Duodenal mucosa (tissue), 2 donors: ENCODE results near the gene FCN3.
"Not testable (repeated sequence)": the region's sequence is repeated elsewhere in the genome, so short reads cannot be mapped to it uniquely, and the experiment has no call there.

ENCODE experiments used
- H3K27ac ChIP-seq: one replicate; pipeline ENCODE4 v1.7.0; 2013; ENCODE audit warnings: low read depth, low read length
- H3K27me3 ChIP-seq, 2 donors: one replicate each; pipeline ENCODE4 v1.7.0; 2013; ENCODE audit warnings: low read length in 2 of 2, control low read depth in 1 of 2; ENCODE audit not compliant: insufficient read depth in 2 of 2, control insufficient read depth in 1 of 2
- H3K36me3 ChIP-seq, 2 donors: one replicate each; pipeline ENCODE4 v1.7.0; 2013; ENCODE audit warnings: low read length in 2 of 2, control low read depth in 1 of 2; ENCODE audit not compliant: insufficient read depth in 2 of 2, control insufficient read depth in 1 of 2
- H3K4me1 ChIP-seq, 2 donors: one replicate each; pipeline ENCODE4 v1.7.0; 2013; ENCODE audit warnings: low read length in 2 of 2, control low read depth in 1 of 2; ENCODE audit not compliant: insufficient read depth in 2 of 2, control insufficient read depth in 1 of 2
- H3K4me3 ChIP-seq, 2 donors: one replicate each; pipeline ENCODE4 v1.7.0; 2013; ENCODE audit warnings: low read length in 2 of 2, low read depth in 1 of 2
- H3K9ac ChIP-seq, 2 donors: one replicate each; pipeline ENCODE4 v1.7.0; 2013; ENCODE audit warnings: low read length in 2 of 2, low read depth in 1 of 2
- H3K9me3 ChIP-seq, 2 donors: one replicate each; pipeline ENCODE4 v1.7.0; 2013; ENCODE audit warnings: low read length in 2 of 2, control low read depth in 1 of 2; ENCODE audit not compliant: control insufficient read depth in 1 of 2

The FCN3 gene

GRCh38 chr1:27409669-27410068, 35.0 kb upstream of the FCN3 start:
- H3K36me3 ChIP-seq: peaks cover 46 to 91% of the 10 kb centered on the region in 2 donors
- H3K9ac ChIP-seq: no peak overlapping the region
- no peaks in the 10 kb centered on the region for H3K9me3 ChIP-seq
- no peaks in the 10 kb centered on the region for H3K27me3 ChIP-seq
- no peak overlapping the region for H3K4me3 ChIP-seq
- H3K27ac ChIP-seq: no peak overlapping the region
- no peaks in the 10 kb centered on the region for H3K4me1 ChIP-seq

- Histone ChIP-seq H3K4me3 (no peak overlapping the region), H3K27ac (no peak overlapping the region), H3K4me1 (peaks cover under 1 to 7% of the 10 kb centered on the region in 2 donors), H3K36me3 (peaks cover 35 to 83% of the 10 kb centered on the region in 2 donors), H3K27me3 (no peaks in the 10 kb centered on the region), H3K9me3 (no peaks in the 10 kb centered on the region), H3K9ac (no peak overlapping the region)
These were observed 33.5 kb upstream of the FCN3 start for GRCh38 chr1:27408151-27408550.

GRCh38 chr1:27406791-27407190, 32.2 kb upstream of the FCN3 start:
- not testable (repeated sequence) for H3K27me3 ChIP-seq, H3K9ac ChIP-seq, H3K27ac ChIP-seq, H3K4me3 ChIP-seq, H3K9me3 ChIP-seq
- peaks cover 9 to 19% of the 10 kb centered on the region in 2 donors for H3K4me1 ChIP-seq
- H3K36me3 ChIP-seq: peaks cover 27 to 69% of the 10 kb centered on the region in 2 donors

GRCh38 chr1:27406362-27406680, 31.7 kb upstream of the FCN3 start:
- Histone ChIP-seq H3K36me3 (peaks cover 27 to 65% of the 10 kb centered on the region in 2 donors), H3K9me3 (no peaks in the 10 kb centered on the region), H3K9ac (no peak overlapping the region), H3K27ac (no peak overlapping the region), H3K27me3 (no peaks in the 10 kb centered on the region), H3K4me1 (peaks cover 9 to 19% of the 10 kb centered on the region in 2 donors), H3K4me3 (no peak overlapping the region)

- H3K9me3 ChIP-seq, H3K27ac ChIP-seq, H3K4me3 ChIP-seq, H3K27me3 ChIP-seq, H3K9ac ChIP-seq: not testable (repeated sequence)
- Histone ChIP-seq H3K36me3 (peaks cover 22 to 59% of the 10 kb centered on the region in 2 donors), H3K4me1 (peaks cover 9 to 19% of the 10 kb centered on the region in 2 donors)
These were observed 31.2 kb upstream of the FCN3 start for GRCh38 chr1:27405598-27406361.

GRCh38 chr1:27405074-27405473, 30.4 kb upstream of the FCN3 start:
- no peaks in the 10 kb centered on the region for H3K27me3 ChIP-seq
- H3K9ac ChIP-seq: no peak overlapping the region
- H3K4me3 ChIP-seq: no peak overlapping the region
- peaks cover 9 to 19% of the 10 kb centered on the region in 2 donors for H3K4me1 ChIP-seq
- peaks cover 17 to 52% of the 10 kb centered on the region in 2 donors for H3K36me3 ChIP-seq
- no peaks in the 10 kb centered on the region for H3K9me3 ChIP-seq
- H3K27ac ChIP-seq: no peak overlapping the region

GRCh38 chr1:27403931-27404330, 29.3 kb upstream of the FCN3 start:
- Histone ChIP-seq H3K27ac (no peak overlapping the region), H3K9ac (no peak overlapping the region), H3K9me3 (no peaks in the 10 kb centered on the region), H3K4me3 (no peak overlapping the region), H3K4me1 (peaks cover 9 to 19% of the 10 kb centered on the region in 2 donors), H3K27me3 (no peaks in the 10 kb centered on the region), H3K36me3 (peaks cover 14 to 41% of the 10 kb centered on the region in 2 donors)

GRCh38 chr1:27403065-27403726, 28.6 kb upstream of the FCN3 start:
- peak overlapping the region in 1 of 2 donors; percentile 20 for H3K9ac ChIP-seq
- peak overlapping the region in 1 of 2 donors; percentile 11 for H3K4me3 ChIP-seq
- no peaks in the 10 kb centered on the region for H3K27me3 ChIP-seq
- H3K27ac ChIP-seq: no peak overlapping the region
- peaks cover 14 to 34% of the 10 kb centered on the region in 2 donors for H3K36me3 ChIP-seq
- H3K4me1 ChIP-seq: peaks cover 9 to 19% of the 10 kb centered on the region in 2 donors
- no peaks in the 10 kb centered on the region for H3K9me3 ChIP-seq

- Histone ChIP-seq H3K4me1 (peaks cover 9 to 19% of the 10 kb centered on the region in 2 donors), H3K27ac (no peak overlapping the region), H3K9me3 (no peaks in the 10 kb centered on the region), H3K4me3 (no peak overlapping the region), H3K27me3 (no peaks in the 10 kb centered on the region), H3K36me3 (peaks cover 8 to 26% of the 10 kb centered on the region in 2 donors), H3K9ac (peak overlapping the region in 1 of 2 donors; percentile 20)
These were observed 27.7 kb upstream of the FCN3 start for GRCh38 chr1:27402349-27402754.

GRCh38 chr1:27400963-27401341, 26.3 kb upstream of the FCN3 start:
- H3K9me3 ChIP-seq: no peaks in the 10 kb centered on the region
- H3K9ac ChIP-seq: no peak overlapping the region
- H3K36me3 ChIP-seq: peaks cover 4 to 13% of the 10 kb centered on the region in 2 donors
- no peak overlapping the region for H3K4me3 ChIP-seq
- H3K27me3 ChIP-seq: no peaks in the 10 kb centered on the region
- H3K4me1 ChIP-seq: peaks cover 9 to 19% of the 10 kb centered on the region in 2 donors
- H3K27ac ChIP-seq: no peak overlapping the region
